NOMO-1 treated with DMSO at 0.1 percent for 48 hours (cell line): ENCODE data around the gene SSBP1.
"Not testable (repeated sequence)": the region's sequence is repeated elsewhere in the genome, so short reads cannot be mapped to it uniquely, and the experiment has no call there.

Experiments
- DNase-seq: peaks from one replicate; lab custom pipeline; 2025; ENCODE audit not compliant: unreplicated experiment; lab: John Stamatoyannopoulos, UW

SSBP1 gene

GRCh38 chr7:141770083-141770583 is 32.0 kb downstream of the SSBP1 start:
- not testable (repeated sequence) for DNase-seq

- no peak for DNase-seq
These were observed 38.2 kb downstream of the SSBP1 start, which contains the start of gene TAS2R4 for GRCh38 chr7:141776374-141776773. TSS of gene TAS2R4 (plus strand) at chr7:141776674. CDS start at chr7:141778489, 1,815 bp downstream.

- peak; percentile 25 for DNase-seq
These were observed 47.8 kb downstream of the SSBP1 start for GRCh38 chr7:141785706-141786552.

GRCh38 chr7:141788296-141788695 is 50.1 kb downstream of the SSBP1 start:
- no peak for DNase-seq

- DNase-seq: no peak
These were observed 51.8 kb downstream of the SSBP1 start, which contains the start of gene TAS2R5 for GRCh38 chr7:141789917-141790316. TSS of gene TAS2R5 (plus strand) at chr7:141790217. CDS start at chr7:141790362, 145 bp downstream.

- no peak for DNase-seq
These were observed 54.4 kb downstream of the SSBP1 start for GRCh38 chr7:141792526-141792925.
